Esophagus muscularis mucosa (tissue), 3 donors: ENCODE data around the gene USP5.

Experiments
- POLR2A ChIP-seq: fragments of 450-650 bp; IDR thresholded peaks from one replicate; pipeline ENCODE4 v1.6.1; 2017; ENCODE audit warnings: antibody characterized with exemption, moderate library complexity, mild to moderate bottlenecking, low read depth
- TF ChIP-seq, protein P1 (sequence below), 3 experiments: fragments of 200-600 bp in 2 of 3; fragments of 450-650 bp in 1 of 3; sonication (generic) in 2 of 3; IDR thresholded peaks; one replicate each; pipeline ENCODE4 v1.5.1; 2017 to 2019; ENCODE audit warnings: antibody characterized with exemption in 3 of 3, mild to moderate bottlenecking in 2 of 3, moderate library complexity in 1 of 3

DNA sequence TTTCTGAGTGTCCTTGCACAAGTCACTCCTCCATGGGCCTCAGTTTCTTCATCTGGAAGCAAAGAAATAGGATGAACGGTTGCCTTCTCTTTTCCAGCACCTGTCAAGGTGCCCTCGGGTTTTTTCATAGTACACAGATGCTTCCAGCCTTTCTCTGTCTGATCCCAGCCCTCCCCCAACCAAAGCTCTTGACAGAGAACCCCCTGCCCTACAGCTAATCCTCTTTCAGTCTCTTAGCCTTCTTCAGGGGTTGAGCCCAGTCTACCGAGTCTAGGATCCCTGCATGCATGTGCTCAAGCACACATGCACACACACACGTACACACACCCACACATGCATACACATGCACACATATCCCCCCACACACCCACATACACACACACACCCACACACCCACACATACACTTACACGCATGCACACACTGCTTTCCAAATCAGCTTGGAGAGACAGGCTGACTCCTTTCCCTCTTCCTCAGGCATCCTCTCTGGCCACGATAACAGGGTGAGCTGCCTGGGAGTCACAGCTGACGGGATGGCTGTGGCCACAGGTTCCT is 5.6 kb upstream of the USP5 start:
- TF ChIP-seq, protein P1, sequence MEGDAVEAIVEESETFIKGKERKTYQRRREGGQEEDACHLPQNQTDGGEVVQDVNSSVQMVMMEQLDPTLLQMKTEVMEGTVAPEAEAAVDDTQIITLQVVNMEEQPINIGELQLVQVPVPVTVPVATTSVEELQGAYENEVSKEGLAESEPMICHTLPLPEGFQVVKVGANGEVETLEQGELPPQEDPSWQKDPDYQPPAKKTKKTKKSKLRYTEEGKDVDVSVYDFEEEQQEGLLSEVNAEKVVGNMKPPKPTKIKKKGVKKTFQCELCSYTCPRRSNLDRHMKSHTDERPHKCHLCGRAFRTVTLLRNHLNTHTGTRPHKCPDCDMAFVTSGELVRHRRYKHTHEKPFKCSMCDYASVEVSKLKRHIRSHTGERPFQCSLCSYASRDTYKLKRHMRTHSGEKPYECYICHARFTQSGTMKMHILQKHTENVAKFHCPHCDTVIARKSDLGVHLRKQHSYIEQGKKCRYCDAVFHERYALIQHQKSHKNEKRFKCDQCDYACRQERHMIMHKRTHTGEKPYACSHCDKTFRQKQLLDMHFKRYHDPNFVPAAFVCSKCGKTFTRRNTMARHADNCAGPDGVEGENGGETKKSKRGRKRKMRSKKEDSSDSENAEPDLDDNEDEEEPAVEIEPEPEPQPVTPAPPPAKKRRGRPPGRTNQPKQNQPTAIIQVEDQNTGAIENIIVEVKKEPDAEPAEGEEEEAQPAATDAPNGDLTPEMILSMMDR (IDR thresholded peaks at IDR 0.05) = no peak
- no peak for TF ChIP-seq POLR2A
